ENCODE results near the gene SLC44A4. TPM values are rescaled to one million over a fixed set of nuclear protein-coding genes. Genes with fewer than 3 reads are reported as not detected.

The SLC44A4 gene
- total and polyA plus RNA-seq, 9 of the 15 experiments (the other 6 are each of a cell fraction or from before 2014, with no cell fraction given), result 7.9 to 18.6 (median 11.2) TPM

- no peak for TF ChIP-seq REST (IDR thresholded peaks at IDR 0.05; ENCODE audit: borderline replicate concordance)
- peak; percentile 69; the same call in 1 of the 2 replicates for TF ChIP-seq REST (CRISPR knock-in tag; IDR thresholded peaks at IDR 0.05; ENCODE audit: low read depth)
- TF ChIP-seq LCOR (CRISPR knock-in tag; IDR thresholded peaks at IDR 0.05), result 0 out of 2 replicates have a peak, but pooled peaks have one; percentile 46
- TF ChIP-seq SUPT5H (IDR thresholded peaks at IDR 0.05), result no peak
- TF ChIP-seq MYC (IDR thresholded peaks at IDR 0.05; ENCODE audit: low read depth, low read length), result no peak
- TF ChIP-seq MYC (CRISPR knock-in tag; IDR thresholded peaks at IDR 0.05; ENCODE audit: borderline replicate concordance, low read depth), result no peak
- no peak; the same call in 1 of the 2 replicates for TF ChIP-seq HMGXB4 (CRISPR knock-in tag; IDR thresholded peaks at IDR 0.05)
- no peak for TF ChIP-seq RBM22 (IDR thresholded peaks at IDR 0.05; ENCODE audit: low read depth, low read length, poor library complexity, severe bottlenecking)
- peak in 1 of 2 experiments; percentile 5; a peak in 1 of 4 replicates for TF ChIP-seq RAD21 (CRISPR knock-in tag; conservative IDR thresholded peaks at IDR 0.05 in 1 of 2, IDR thresholded peaks at IDR 0.05 in 1 of 2)
- TF ChIP-seq CHD1 (IDR thresholded peaks at IDR 0.05; ENCODE audit: low read length), result peak; percentile 50
- no peak for TF ChIP-seq MNT (conservative IDR thresholded peaks at IDR 0.05)
- TF ChIP-seq KHSRP (IDR thresholded peaks at IDR 0.05), result no peak
- peak; percentile 21 for TF ChIP-seq NEUROD1 (IDR thresholded peaks at IDR 0.05; ENCODE audit: borderline replicate concordance, low read depth, low read length, partially characterized antibody)
- 0 out of 2 replicates have a peak, but pooled peaks have one; percentile 38 for TF ChIP-seq ZNF175 (CRISPR knock-in tag; IDR thresholded peaks at IDR 0.05; ENCODE audit: low read depth)
Measured at GRCh38 chr6:31831350-31832215, 47.2 kb downstream of the SLC44A4 start (continued).
